Smooth muscle cell (in vitro differentiated cells): ENCODE measurements around the gene SLC35F1. TPM values are rescaled to one million over a fixed set of nuclear protein-coding genes. Genes with fewer than 3 reads are reported as not detected.

Experiments used
- DNase-seq: peaks from one replicate; lab custom pipeline; 2025; ENCODE audit not compliant: unreplicated experiment; lab: John Stamatoyannopoulos, UW
- H2AFZ ChIP-seq: fragments of 200-600 bp; sonication (generic); 2 replicates; pipeline ENCODE4 v1.6.0; 2016; ENCODE audit warnings: antibody characterized with exemption, low read depth, mild to moderate bottlenecking
- H3F3A ChIP-seq: fragments of 200-600 bp; sonication (generic); 2 replicates; pipeline ENCODE4 v1.6.0; 2017; ENCODE audit warnings: antibody characterized with exemption, low read depth
- H3K27ac ChIP-seq: fragments of 200-600 bp; sonication (generic); 2 replicates; pipeline ENCODE4 v1.5.1; 2016; ENCODE audit warnings: low read depth, mild to moderate bottlenecking
- H3K27me3 ChIP-seq: fragments of 200-600 bp; sonication (generic); 2 replicates; pipeline ENCODE4 v1.6.1; 2016; ENCODE audit warnings: low read depth, mild to moderate bottlenecking
- H3K36me3 ChIP-seq: fragments of 200-600 bp; sonication (generic); 2 replicates; pipeline ENCODE4 v1.5.1; 2016; ENCODE audit warnings: low read depth
- H3K4me1 ChIP-seq: fragments of 200-600 bp; sonication (generic); 2 replicates; pipeline ENCODE4 v1.5.1; 2016; ENCODE audit warnings: low read depth
- H3K4me2 ChIP-seq: fragments of 200-600 bp; sonication (generic); 2 replicates; pipeline ENCODE4 v1.6.0; 2016; ENCODE audit warnings: mild to moderate bottlenecking
- H3K4me3 ChIP-seq: fragments of 200-600 bp; sonication (generic); 2 replicates; pipeline ENCODE4 v1.5.1; 2016; ENCODE audit warnings: mild to moderate bottlenecking
- H3K79me2 ChIP-seq: fragments of 200-600 bp; sonication (generic); 2 replicates; pipeline ENCODE4 v1.6.0; 2016; ENCODE audit warnings: low read depth, mild to moderate bottlenecking
- H3K9ac ChIP-seq: fragments of 200-600 bp; sonication (generic); 2 replicates; pipeline ENCODE4 v1.6.0; 2016; ENCODE audit warnings: low read depth
- H3K9me3 ChIP-seq: fragments of 200-600 bp; sonication (generic); replicated peaks from 2 replicates; pipeline ENCODE4 v1.5.1; 2016; ENCODE audit warnings: low read depth
- H4K20me1 ChIP-seq: fragments of 200-600 bp; sonication (generic); 2 replicates; pipeline ENCODE4 v1.6.0; 2016; ENCODE audit warnings: low read depth
- WGBS: methylation state at CpG from one replicate; pipeline ENCODE4 v1.1.7; 2016; ENCODE audit warnings: low lambda C conversion rate; 5-methylcytosine and 5-hydroxymethylcytosine counted together
- polyA plus RNA-seq: library from polyadenylated mRNA; unstranded; fragments of >200 nt; fragmentation: Nextera tagmentation; extraction: Ambion mirVana; gene quantifications from 2 replicates; pipeline ENCODE4 v1.2.1, GENCODE V29; 2016
- total RNA-seq: library from RNA; depleted of rRNA; stranded (reverse); fragments of >200 nt; gene quantifications from 2 replicates; pipeline ENCODE4 v1.2.3, GENCODE V29; 2014
- TF ChIP-seq, protein P1 (sequence below): fragments of 200-600 bp; sonication (generic); IDR thresholded peaks from 2 replicates; pipeline ENCODE4 v1.5.1; 2017; ENCODE audit warnings: borderline replicate concordance, mild to moderate bottlenecking, antibody characterized with exemption; ENCODE audit not compliant: insufficient read depth, poor library complexity, severe bottlenecking

Gene SLC35F1
- total and polyA plus RNA-seq, 2 experiments from 2014 or later: 0.05 to 0.09 TPM

DNA sequence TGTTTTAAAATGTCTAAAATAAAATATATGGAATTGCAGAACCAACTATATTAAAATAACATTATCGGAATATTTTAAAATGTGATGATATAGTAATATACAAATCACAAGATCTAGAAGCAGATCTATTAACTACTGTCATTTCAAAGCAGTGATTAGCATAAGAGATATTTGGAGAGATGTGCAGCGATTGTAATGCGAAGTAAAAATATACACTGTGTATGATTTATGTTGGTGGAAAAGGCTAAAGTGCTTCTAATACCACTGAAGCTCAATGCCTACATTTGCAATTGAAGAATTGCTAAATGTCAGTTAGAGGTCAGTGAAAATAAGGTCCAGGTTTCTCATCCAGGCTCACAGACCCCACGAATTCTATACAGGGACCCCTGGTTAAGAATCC, 392.4 kb downstream of the SLC35F1 start:
- H3K79me2 ChIP-seq: no peaks in the 10 kb centered on the region

DNA sequence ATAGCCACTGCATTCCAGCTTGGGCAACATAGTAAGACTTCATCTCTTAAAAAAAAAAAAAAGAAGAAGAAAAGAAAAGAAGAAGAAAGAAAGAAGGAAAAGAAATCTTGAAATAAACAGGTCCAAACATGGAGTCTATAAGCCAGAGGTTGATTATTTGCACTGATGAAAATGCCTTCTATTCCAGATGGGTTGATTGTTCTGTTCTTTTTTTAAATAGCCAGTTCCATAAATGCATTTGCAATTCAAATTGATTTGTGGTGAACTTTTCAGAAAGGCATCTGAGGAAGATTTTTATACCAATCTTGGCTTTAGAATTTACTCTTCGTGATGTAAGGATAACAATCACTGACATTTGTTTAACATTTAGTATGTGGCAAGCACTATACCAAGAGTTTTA, 397.3 kb downstream of the SLC35F1 start:
- Histone ChIP-seq H2AFZ (no peak overlapping the region), H3K27ac (no peak overlapping the region), H3K79me2 (no peaks in the 10 kb centered on the region), H3K36me3 (no peaks in the 10 kb centered on the region), H3K9ac (no peak overlapping the region), H3K4me1 (no peaks in the 10 kb centered on the region), H3K4me2 (no peak overlapping the region), H4K20me1 (no peaks in the 10 kb centered on the region), H3K9me3 (no peaks in the 10 kb centered on the region), H3F3A (no peaks in the 10 kb centered on the region), H3K4me3 (no peak overlapping the region), H3K27me3 (no peaks in the 10 kb centered on the region)
- 75% methylated on average over 1 of the region's 1 CpG for WGBS
- no peak for DNase-seq
- TF ChIP-seq, protein P1, sequence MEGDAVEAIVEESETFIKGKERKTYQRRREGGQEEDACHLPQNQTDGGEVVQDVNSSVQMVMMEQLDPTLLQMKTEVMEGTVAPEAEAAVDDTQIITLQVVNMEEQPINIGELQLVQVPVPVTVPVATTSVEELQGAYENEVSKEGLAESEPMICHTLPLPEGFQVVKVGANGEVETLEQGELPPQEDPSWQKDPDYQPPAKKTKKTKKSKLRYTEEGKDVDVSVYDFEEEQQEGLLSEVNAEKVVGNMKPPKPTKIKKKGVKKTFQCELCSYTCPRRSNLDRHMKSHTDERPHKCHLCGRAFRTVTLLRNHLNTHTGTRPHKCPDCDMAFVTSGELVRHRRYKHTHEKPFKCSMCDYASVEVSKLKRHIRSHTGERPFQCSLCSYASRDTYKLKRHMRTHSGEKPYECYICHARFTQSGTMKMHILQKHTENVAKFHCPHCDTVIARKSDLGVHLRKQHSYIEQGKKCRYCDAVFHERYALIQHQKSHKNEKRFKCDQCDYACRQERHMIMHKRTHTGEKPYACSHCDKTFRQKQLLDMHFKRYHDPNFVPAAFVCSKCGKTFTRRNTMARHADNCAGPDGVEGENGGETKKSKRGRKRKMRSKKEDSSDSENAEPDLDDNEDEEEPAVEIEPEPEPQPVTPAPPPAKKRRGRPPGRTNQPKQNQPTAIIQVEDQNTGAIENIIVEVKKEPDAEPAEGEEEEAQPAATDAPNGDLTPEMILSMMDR: no peak

More for the DNA sequence above, 392.4 kb downstream of the SLC35F1 start:
- Histone ChIP-seq H3K9ac (no peak overlapping the region), H2AFZ (no peak overlapping the region), H3K4me2 (no peak overlapping the region), H3K27me3 (no peaks in the 10 kb centered on the region), H3K4me1 (no peaks in the 10 kb centered on the region), H3K36me3 (no peaks in the 10 kb centered on the region), H3K4me3 (no peak overlapping the region), H3K9me3 (no peaks in the 10 kb centered on the region), H3K27ac (no peak overlapping the region), H4K20me1 (no peaks in the 10 kb centered on the region), H3F3A (no peaks in the 10 kb centered on the region)
- DNase-seq: no peak
- TF ChIP-seq, protein P1: no peak
- 87% methylated on average over 4 of the region's 4 CpGs for WGBS

DNA sequence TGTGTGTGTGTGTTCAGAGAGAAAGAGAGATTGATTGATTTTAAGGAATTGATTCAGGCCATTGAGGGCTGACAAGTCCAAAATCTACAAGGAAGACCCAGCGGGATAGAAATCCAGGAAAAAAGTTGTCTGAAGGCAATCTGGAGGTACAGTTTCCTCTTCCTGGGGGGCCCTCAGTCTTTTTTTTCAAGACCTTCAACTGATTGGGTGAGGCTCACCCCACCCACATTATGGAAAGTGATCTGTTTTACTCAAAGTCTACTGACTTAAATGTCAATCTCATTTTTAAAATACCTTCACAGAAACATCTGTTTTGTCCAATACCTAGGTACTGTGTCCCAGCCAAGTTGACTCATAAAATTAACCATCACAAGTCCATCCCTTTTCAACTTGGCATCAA, 398.0 kb downstream of the SLC35F1 start:
- no peak for DNase-seq
- WGBS: 92% methylated on average over 1 of the region's 1 CpG

More for the DNA sequence above, 398.0 kb downstream of the SLC35F1 start:
- Histone ChIP-seq H2AFZ (no peak overlapping the region), H3K4me3 (no peak overlapping the region), H3K9me3 (no peaks in the 10 kb centered on the region), H3K36me3 (no peaks in the 10 kb centered on the region), H3K27me3 (no peaks in the 10 kb centered on the region), H3K9ac (no peak overlapping the region), H3F3A (no peaks in the 10 kb centered on the region), H3K79me2 (no peaks in the 10 kb centered on the region), H3K4me1 (no peaks in the 10 kb centered on the region), H4K20me1 (no peaks in the 10 kb centered on the region), H3K4me2 (no peak overlapping the region), H3K27ac (no peak overlapping the region)
- TF ChIP-seq, protein P1: no peak
